Measurements from ENCODE around the gene PRKRA. TPM values are rescaled to one million over a fixed set of nuclear protein-coding genes. Genes with fewer than 3 reads are reported as not detected.
A peak's percentile ranks its signal among the peaks of the same experiment; 100 is the strongest.
"Not testable (repeated sequence)": the region's sequence is repeated elsewhere in the genome, so short reads cannot be mapped to it uniquely, and the experiment has no call there.

PRKRA gene
- total and polyA plus RNA-seq, 4 experiments from 2014 or later, result 51.0 to 83.0 (median 54.7) TPM

GRCh38 chr2:178473373-178473772 lies 22.4 kb upstream of the PRKRA start:
- peaks cover 0 to 2% of the 10 kb centered on the region in 2 donors for H3K36me3 Mint-ChIP-seq
- ChIA-PET CTCF (ENCODE audit: partially characterized antibody) (no interaction called here), POLR2A (ENCODE audit: partially characterized antibody) (no interaction called here)

GRCh38 chr2:178471313-178471712 lies 20.3 kb upstream of the PRKRA start:
- H3K27me3 ChIP-seq (ENCODE audit: insufficient read depth, low read length); H3K27ac ChIP-seq (ENCODE audit: low read depth, low read length); POLR2A ChIA-PET (ENCODE audit: partially characterized antibody); H3K4me3 ChIP-seq (ENCODE audit: low read length in 2 of 2); H3K27me3 Mint-ChIP-seq; H3K4me1 ChIP-seq (ENCODE audit: insufficient read depth, low read length); DNase-seq; H3K4me3 Mint-ChIP-seq; H3K4me1 Mint-ChIP-seq; H3K36me3 Mint-ChIP-seq; H3K9me3 ChIP-seq (ENCODE audit: control insufficient read depth in 1 of 2, low read length in 2 of 2); H3K27ac Mint-ChIP-seq; intact Hi-C loops (cut with micrococcal nuclease); H3K9me3 Mint-ChIP-seq; H3K36me3 ChIP-seq (ENCODE audit: insufficient read depth, low read length): not testable (repeated sequence)
- CTCF ChIA-PET (ENCODE audit: partially characterized antibody), result interaction anchor here (1.1 kb wide), 1 partner anchor 11 kb away, joined by 3 read pairs; no protein-coding TSS in a partner anchor

More at GRCh38 chr2:178473373-178473772, 22.4 kb upstream of the PRKRA start:
- H3K27me3 ChIP-seq (ENCODE audit: insufficient read depth, low read length), result no peaks in the 10 kb centered on the region
- H3K4me1 ChIP-seq (ENCODE audit: insufficient read depth, low read length), result no peaks in the 10 kb centered on the region
- H3K27ac Mint-ChIP-seq, result no peak overlapping the region
- H3K4me1 Mint-ChIP-seq, result peaks cover 2 to 6% (median 4%) of the 10 kb centered on the region in 4 donors
- no peak overlapping the region for H3K4me3 ChIP-seq (ENCODE audit: low read length in 2 of 2)
- no peaks in the 10 kb centered on the region for H3K9me3 ChIP-seq (ENCODE audit: control insufficient read depth in 1 of 2, low read length in 2 of 2)
- no peak for DNase-seq
- no peaks in the 10 kb centered on the region for H3K9me3 Mint-ChIP-seq
- H3K36me3 ChIP-seq (ENCODE audit: insufficient read depth, low read length), result no peaks in the 10 kb centered on the region
- H3K27ac ChIP-seq (ENCODE audit: low read depth, low read length), result no peak overlapping the region
- H3K4me3 Mint-ChIP-seq, result no peak overlapping the region
- no peaks in the 10 kb centered on the region for H3K27me3 Mint-ChIP-seq
- intact Hi-C loops (cut with micrococcal nuclease), result no loop called here

GRCh38 chr2:178469219-178469849 lies 18.4 kb upstream of the PRKRA start:
- Mint-ChIP-seq H3K27ac (no peak overlapping the region), H3K9me3 (no peaks in the 10 kb centered on the region), H3K4me3 (no peak overlapping the region), H3K36me3 (no peaks in the 10 kb centered on the region), H3K27me3 (no peaks in the 10 kb centered on the region), H3K4me1 (no peaks in the 10 kb centered on the region)
- Histone ChIP-seq H3K27ac (ENCODE audit: low read depth, low read length) (no peak overlapping the region), H3K9me3 (ENCODE audit: control insufficient read depth in 1 of 2, low read length in 2 of 2) (no peaks in the 10 kb centered on the region), H3K4me3 (ENCODE audit: low read length in 2 of 2) (no peak overlapping the region), H3K27me3 (ENCODE audit: insufficient read depth, low read length) (no peaks in the 10 kb centered on the region), H3K4me1 (ENCODE audit: insufficient read depth, low read length) (no peaks in the 10 kb centered on the region), H3K36me3 (ENCODE audit: insufficient read depth, low read length) (no peaks in the 10 kb centered on the region)
- POLR2A ChIA-PET (ENCODE audit: partially characterized antibody), result no interaction called here
- DNase-seq, result no peak
- CTCF ChIA-PET (ENCODE audit: partially characterized antibody), result no interaction called here
- intact Hi-C loops (cut with micrococcal nuclease), result no loop called here

GRCh38 chr2:178457390-178457886 lies 6.5 kb upstream of the PRKRA start:
- H3K36me3 Mint-ChIP-seq, result no peaks in the 10 kb centered on the region
- no peaks in the 10 kb centered on the region for H3K9me3 Mint-ChIP-seq
- ChIA-PET POLR2A (ENCODE audit: partially characterized antibody) (no interaction called here), CTCF (ENCODE audit: partially characterized antibody) (interaction anchor here (1.0 to 3.9 kb wide), 2 partner anchors 10 to 43 kb away, joined by 3 to 13 read pairs; no protein-coding TSS in a partner anchor)
- intact Hi-C loops (cut with micrococcal nuclease), result no loop called here
- H3K36me3 ChIP-seq (ENCODE audit: insufficient read depth, low read length), result no peaks in the 10 kb centered on the region
- peaks cover 2 to 3% of the 10 kb centered on the region in 2 donors for H3K27me3 Mint-ChIP-seq
- H3K4me1 ChIP-seq (ENCODE audit: insufficient read depth, low read length), result no peaks in the 10 kb centered on the region
- H3K4me1 Mint-ChIP-seq, result no peaks in the 10 kb centered on the region
- H3K27ac Mint-ChIP-seq, result no peak overlapping the region
- no peaks in the 10 kb centered on the region for H3K27me3 ChIP-seq (ENCODE audit: insufficient read depth, low read length)
- no peak overlapping the region for H3K4me3 Mint-ChIP-seq
- H3K27ac ChIP-seq (ENCODE audit: low read depth, low read length), result no peak overlapping the region
- no peak overlapping the region for H3K4me3 ChIP-seq (ENCODE audit: low read length in 2 of 2)
- H3K9me3 ChIP-seq (ENCODE audit: control insufficient read depth in 1 of 2, low read length in 2 of 2), result no peaks in the 10 kb centered on the region
- no peak for DNase-seq

- DNase-seq, result no peak
- no peak overlapping the region for H3K4me3 Mint-ChIP-seq
- no peak overlapping the region for H3K27ac Mint-ChIP-seq
- H3K36me3 Mint-ChIP-seq, result peaks cover 0 to 4% of the 10 kb centered on the region in 2 donors
- CTCF ChIA-PET (ENCODE audit: partially characterized antibody), result interaction anchor here (3.9 kb wide), 1 partner anchor 42 kb away, joined by 13 read pairs; no protein-coding TSS in a partner anchor
- H3K36me3 ChIP-seq (ENCODE audit: insufficient read depth, low read length), result no peaks in the 10 kb centered on the region
- H3K9me3 Mint-ChIP-seq, result no peaks in the 10 kb centered on the region
- no peaks in the 10 kb centered on the region for H3K27me3 ChIP-seq (ENCODE audit: insufficient read depth, low read length)
- H3K4me1 Mint-ChIP-seq, result peaks cover 0 to 8% (median 6%) of the 10 kb centered on the region in 4 donors
- peaks cover 7% of the 10 kb centered on the region for H3K4me1 ChIP-seq (ENCODE audit: insufficient read depth, low read length)
- H3K9me3 ChIP-seq (ENCODE audit: control insufficient read depth in 1 of 2, low read length in 2 of 2), result no peaks in the 10 kb centered on the region
- no peak overlapping the region for H3K27ac ChIP-seq (ENCODE audit: low read depth, low read length)
- POLR2A ChIA-PET (ENCODE audit: partially characterized antibody), result no interaction called here
- H3K4me3 ChIP-seq (ENCODE audit: low read length in 2 of 2), result no peak overlapping the region
- intact Hi-C loops (cut with micrococcal nuclease), result no loop called here
- peaks cover 2 to 3% of the 10 kb centered on the region in 2 donors for H3K27me3 Mint-ChIP-seq
These were observed 5.0 kb upstream of the PRKRA start for GRCh38 chr2:178455947-178456346.

- Histone ChIP-seq H3K36me3 (ENCODE audit: insufficient read depth, low read length) (peaks cover 4% of the 10 kb centered on the region), H3K27ac (ENCODE audit: low read depth, low read length) (no peak overlapping the region), H3K4me1 (ENCODE audit: insufficient read depth, low read length) (peaks cover 31% of the 10 kb centered on the region), H3K4me3 (ENCODE audit: low read length in 2 of 2) (no peak overlapping the region), H3K27me3 (ENCODE audit: insufficient read depth, low read length) (no peaks in the 10 kb centered on the region), H3K9me3 (ENCODE audit: control insufficient read depth in 1 of 2, low read length in 2 of 2) (no peaks in the 10 kb centered on the region)
- Mint-ChIP-seq H3K36me3 (peaks cover 7 to 22% of the 10 kb centered on the region in 2 donors), H3K27me3 (peaks cover 2 to 3% of the 10 kb centered on the region in 2 donors), H3K9me3 (no peaks in the 10 kb centered on the region), H3K27ac (peak overlapping the region in 1 of 7 donors; percentile 97), H3K4me1 (peaks cover 20 to 33% (median 26%) of the 10 kb centered on the region in 4 donors), H3K4me3 (no peak overlapping the region)
- intact Hi-C loops (cut with micrococcal nuclease), result no loop called here
- no peak for DNase-seq
- ChIA-PET CTCF (ENCODE audit: partially characterized antibody) (no interaction called here), POLR2A (ENCODE audit: partially characterized antibody) (interaction anchor here (1.7 kb wide), 1 partner anchor 23 kb away, joined by 6 read pairs; no protein-coding TSS in a partner anchor)
These were observed 1.9 kb upstream of the PRKRA start for GRCh38 chr2:178452870-178453269.

GRCh38 chr2:178452334-178452733 lies 1.4 kb upstream of the PRKRA start:
- Histone ChIP-seq H3K9me3 (ENCODE audit: control insufficient read depth in 1 of 2, low read length in 2 of 2) (no peaks in the 10 kb centered on the region), H3K27me3 (ENCODE audit: insufficient read depth, low read length) (no peaks in the 10 kb centered on the region), H3K4me3 (ENCODE audit: low read length in 2 of 2) (no peak overlapping the region), H3K36me3 (ENCODE audit: insufficient read depth, low read length) (peaks cover 4% of the 10 kb centered on the region), H3K4me1 (ENCODE audit: insufficient read depth, low read length) (peaks cover 32% of the 10 kb centered on the region), H3K27ac (ENCODE audit: low read depth, low read length) (no peak overlapping the region)
- peaks cover 21 to 34% (median 27%) of the 10 kb centered on the region in 4 donors for H3K4me1 Mint-ChIP-seq
- ChIA-PET POLR2A (ENCODE audit: partially characterized antibody) (interaction anchor here (1.5 to 2.8 kb wide), 3 partner anchors 23 to 70 kb away, joined by 6 to 49 read pairs (median 6); partner anchors contain the start of gene PLEKHA3), CTCF (ENCODE audit: partially characterized antibody) (no interaction called here)
- H3K36me3 Mint-ChIP-seq, result peaks cover 7 to 26% of the 10 kb centered on the region in 2 donors
- no peak for DNase-seq
- H3K4me3 Mint-ChIP-seq, result peak overlapping the region in 7 of 8 donors; percentile 4 to 88 (median 22)
- H3K27ac Mint-ChIP-seq, result peak overlapping the region in 2 of 7 donors; percentile 19 to 97
- intact Hi-C loops (cut with micrococcal nuclease), result no loop called here
- H3K9me3 Mint-ChIP-seq, result no peaks in the 10 kb centered on the region
- H3K27me3 Mint-ChIP-seq, result peaks cover 2 to 3% of the 10 kb centered on the region in 2 donors

Data from CD4-positive, alpha-beta memory T cell (primary cell).